ENCODE data around the gene ACTR1A.

Gene ACTR1A

DNA sequence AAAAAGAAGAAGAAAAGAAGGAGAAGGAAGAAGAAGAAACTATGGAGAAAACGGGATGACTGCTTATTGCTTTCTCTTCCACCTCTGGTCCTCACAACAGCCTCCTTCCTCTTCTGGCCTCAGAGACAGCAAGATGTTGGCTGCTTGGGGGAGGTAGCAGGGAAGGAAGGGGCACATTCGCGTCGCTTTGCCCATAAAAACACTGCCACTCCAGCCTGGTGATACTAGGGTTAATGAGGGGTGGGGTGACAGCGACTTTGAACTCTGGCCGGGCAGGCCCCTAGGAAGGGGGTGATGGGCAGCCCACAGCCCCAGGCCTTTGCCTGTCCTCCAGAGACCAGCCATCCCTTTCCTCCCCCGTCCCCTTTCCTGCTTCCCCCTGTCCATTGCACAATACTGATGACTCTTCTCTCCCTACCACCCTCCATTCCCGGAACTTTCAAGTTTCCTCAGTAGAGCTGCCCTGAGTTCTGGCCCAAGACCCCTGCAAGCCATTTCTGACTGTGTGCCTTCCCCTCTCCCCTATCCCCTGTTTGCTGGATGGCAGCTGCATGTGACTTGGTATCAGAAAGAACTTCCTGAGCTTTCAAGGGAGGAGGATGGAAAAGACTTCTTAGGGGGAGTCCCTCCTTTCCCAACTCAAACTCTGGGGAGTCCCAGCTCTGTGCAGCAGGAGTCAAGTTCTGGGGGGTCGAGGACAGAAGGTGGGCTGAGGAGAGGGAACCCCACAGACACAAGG is 67.9 kb downstream of the ACTR1A start:
- in situ Hi-C loops (cut with HindIII; ENCODE audit: low pct_ligation_motif_present, low sequenced_read_pairs), result no loop called here
- Histone ChIP-seq H3K27ac (no peak overlapping the region), H3K4me3 (ENCODE audit: low read depth, low read length) (no peak overlapping the region), H3K27me3 (replicated peaks) (no peaks in the 10 kb centered on the region), H3K36me3 (replicated peaks) (no peaks in the 10 kb centered on the region)
- TF ChIP-seq, protein P1, sequence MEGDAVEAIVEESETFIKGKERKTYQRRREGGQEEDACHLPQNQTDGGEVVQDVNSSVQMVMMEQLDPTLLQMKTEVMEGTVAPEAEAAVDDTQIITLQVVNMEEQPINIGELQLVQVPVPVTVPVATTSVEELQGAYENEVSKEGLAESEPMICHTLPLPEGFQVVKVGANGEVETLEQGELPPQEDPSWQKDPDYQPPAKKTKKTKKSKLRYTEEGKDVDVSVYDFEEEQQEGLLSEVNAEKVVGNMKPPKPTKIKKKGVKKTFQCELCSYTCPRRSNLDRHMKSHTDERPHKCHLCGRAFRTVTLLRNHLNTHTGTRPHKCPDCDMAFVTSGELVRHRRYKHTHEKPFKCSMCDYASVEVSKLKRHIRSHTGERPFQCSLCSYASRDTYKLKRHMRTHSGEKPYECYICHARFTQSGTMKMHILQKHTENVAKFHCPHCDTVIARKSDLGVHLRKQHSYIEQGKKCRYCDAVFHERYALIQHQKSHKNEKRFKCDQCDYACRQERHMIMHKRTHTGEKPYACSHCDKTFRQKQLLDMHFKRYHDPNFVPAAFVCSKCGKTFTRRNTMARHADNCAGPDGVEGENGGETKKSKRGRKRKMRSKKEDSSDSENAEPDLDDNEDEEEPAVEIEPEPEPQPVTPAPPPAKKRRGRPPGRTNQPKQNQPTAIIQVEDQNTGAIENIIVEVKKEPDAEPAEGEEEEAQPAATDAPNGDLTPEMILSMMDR (IDR thresholded peaks at IDR 0.05; ENCODE audit: low read depth, low read length, missing control alignments), result no peak
- no peak for DNase-seq

DNA sequence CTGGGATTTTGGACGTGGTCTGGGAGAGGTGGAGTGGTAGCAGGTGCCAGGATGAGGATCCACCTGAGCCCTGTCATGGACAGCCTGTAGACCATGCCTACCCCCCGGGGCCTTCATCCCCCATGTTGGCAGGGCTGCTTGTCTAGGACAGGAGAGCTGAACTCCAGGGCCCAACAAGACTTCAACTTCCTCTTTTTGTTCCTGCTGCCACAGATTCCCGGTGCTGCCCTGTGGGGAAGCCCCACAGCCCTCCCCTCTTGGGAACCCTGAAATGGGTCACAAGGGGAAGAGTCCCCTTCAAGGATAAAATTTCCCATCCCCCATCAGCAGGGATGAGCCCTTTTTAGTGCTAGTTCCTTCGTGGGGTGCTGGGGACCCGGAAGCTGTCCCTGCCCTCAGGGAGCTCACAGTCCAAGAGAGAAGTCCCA is 68.9 kb downstream of the ACTR1A start:
- no peak overlapping the region for H3K27ac ChIP-seq
- in situ Hi-C loops (cut with HindIII; ENCODE audit: low pct_ligation_motif_present, low sequenced_read_pairs), result no loop called here
- DNase-seq, result no peak
- no peaks in the 10 kb centered on the region for H3K27me3 ChIP-seq (replicated peaks)
- no peaks in the 10 kb centered on the region for H3K36me3 ChIP-seq (replicated peaks)
- TF ChIP-seq, protein P1 (IDR thresholded peaks at IDR 0.05; ENCODE audit: low read depth, low read length, missing control alignments), result no peak
- H3K4me3 ChIP-seq (ENCODE audit: low read depth, low read length), result no peak overlapping the region

DNA sequence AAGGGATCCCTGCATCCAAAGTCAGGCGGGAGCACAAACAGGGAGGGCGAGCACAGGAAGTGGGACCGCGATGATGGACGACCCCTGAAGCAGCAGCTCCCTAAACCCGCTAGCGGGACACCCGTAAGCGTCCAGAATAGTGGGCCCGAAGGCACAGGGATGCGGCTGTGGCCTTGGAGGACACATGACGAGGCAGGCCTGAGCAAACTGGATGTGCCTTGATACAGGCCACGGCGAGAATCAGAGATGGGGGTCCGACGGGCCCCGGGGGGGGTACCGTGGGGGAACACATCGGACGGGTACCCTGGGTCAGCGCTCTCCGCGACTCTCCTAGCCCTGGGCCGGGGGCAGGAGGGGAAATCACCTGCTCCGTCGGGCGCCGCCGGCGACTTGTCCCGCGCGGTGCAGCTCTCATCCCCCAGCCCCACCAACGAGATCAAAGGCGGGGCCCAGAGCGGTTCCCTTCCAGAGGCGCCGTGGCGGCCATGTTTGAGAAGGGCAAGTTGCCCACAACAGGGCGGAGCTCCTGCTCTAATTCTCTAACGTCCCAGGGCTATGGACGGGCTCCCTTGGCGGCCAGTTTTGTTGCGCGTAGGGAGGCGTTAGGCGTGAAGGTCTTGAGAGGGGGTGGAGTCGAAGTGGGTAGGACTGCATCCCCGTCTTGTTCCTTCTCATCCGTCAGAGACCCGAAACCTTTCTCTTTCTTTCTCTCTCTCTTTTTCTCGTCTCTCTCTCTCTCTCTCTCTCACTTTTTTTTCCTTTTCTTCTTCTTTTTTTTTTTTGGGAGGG is 70.2 kb downstream of the ACTR1A start, which contains the start of gene CUEDC2:
Gene CUEDC2 (minus strand): TSS at position 413 of the 789 bp plus-strand sequence. CDS start 7,386 bp downstream, outside the sequence.
- no peaks in the 10 kb centered on the region for H3K27me3 ChIP-seq (replicated peaks)
- peak within 1 kb of the TSS; percentile 52 for H3K27ac ChIP-seq
- TF ChIP-seq, protein P1 (IDR thresholded peaks at IDR 0.05; ENCODE audit: low read depth, low read length, missing control alignments), result no peak
- peak; percentile 94 for DNase-seq
- no peaks in the 10 kb centered on the region for H3K36me3 ChIP-seq (replicated peaks)
- H3K4me3 ChIP-seq (ENCODE audit: low read depth, low read length), result peak within 1 kb of the TSS; percentile 91
- in situ Hi-C loops (cut with HindIII; ENCODE audit: low pct_ligation_motif_present, low sequenced_read_pairs), result no loop called here

DNA sequence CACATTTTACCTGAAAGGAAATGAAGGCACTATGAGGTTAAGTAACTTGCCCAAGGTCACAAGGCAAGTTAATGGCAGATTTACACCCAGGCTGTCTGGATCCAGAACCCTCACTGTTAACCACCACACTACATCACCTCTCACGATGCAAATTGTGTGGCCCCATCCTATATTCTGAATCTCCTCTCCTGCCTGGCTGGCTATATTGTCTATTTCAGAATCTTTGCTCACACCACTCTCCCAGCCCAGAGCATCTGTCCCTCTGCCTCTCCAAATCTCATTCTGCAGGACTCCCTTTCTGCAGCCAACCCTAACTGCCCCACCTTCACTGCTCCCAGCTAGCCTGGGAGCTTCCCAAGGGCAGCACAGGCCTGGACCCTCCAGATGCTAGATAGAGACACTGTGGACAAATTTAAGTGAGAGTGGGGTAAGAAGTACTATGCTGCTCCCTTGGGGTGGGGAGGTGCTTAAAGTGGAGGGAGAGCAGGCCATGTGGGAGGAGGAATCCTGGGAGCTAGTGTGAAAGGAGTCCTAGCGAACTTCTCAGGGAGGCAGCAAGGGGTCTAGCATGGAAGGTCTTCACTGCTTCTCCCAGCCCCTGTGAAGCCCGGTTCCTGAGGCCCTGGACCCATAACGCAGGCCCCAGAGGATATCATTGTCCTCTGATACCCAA is 70.9 kb downstream of the ACTR1A start:
- Histone ChIP-seq H3K27me3 (replicated peaks) (no peaks in the 10 kb centered on the region), H3K36me3 (replicated peaks) (no peaks in the 10 kb centered on the region), H3K4me3 (ENCODE audit: low read depth, low read length) (peak overlapping the region; percentile 91), H3K27ac (peak overlapping the region; percentile 52)
- DNase-seq, result no peak
- in situ Hi-C loops (cut with HindIII; ENCODE audit: low pct_ligation_motif_present, low sequenced_read_pairs), result no loop called here
- TF ChIP-seq, protein P1 (IDR thresholded peaks at IDR 0.05; ENCODE audit: low read depth, low read length, missing control alignments), result peak; percentile 11

DNA sequence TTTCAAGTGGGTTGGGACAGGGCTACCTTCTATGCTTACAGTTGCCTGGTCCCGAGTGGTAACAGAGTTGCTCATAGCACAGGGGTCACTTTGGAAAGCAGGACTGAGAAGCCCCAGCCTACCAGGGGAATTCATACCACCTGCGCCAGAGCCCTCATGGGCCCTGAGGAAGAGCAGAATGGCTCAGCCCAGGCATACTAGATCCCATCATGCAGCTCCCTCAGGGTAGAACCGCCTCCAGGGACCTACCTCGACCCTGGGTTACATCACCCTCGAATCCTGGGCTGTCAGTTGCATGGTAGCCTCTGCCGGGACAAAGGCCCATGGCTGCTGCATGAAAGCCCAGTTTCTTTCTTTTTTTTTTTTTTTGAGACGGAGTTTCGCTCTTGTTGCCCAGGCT is 73.0 kb downstream of the ACTR1A start:
- no peak overlapping the region for H3K27ac ChIP-seq
- TF ChIP-seq, protein P1 (IDR thresholded peaks at IDR 0.05; ENCODE audit: low read depth, low read length, missing control alignments), result no peak
- in situ Hi-C loops (cut with HindIII; ENCODE audit: low pct_ligation_motif_present, low sequenced_read_pairs), result no loop called here
- H3K4me3 ChIP-seq (ENCODE audit: low read depth, low read length), result no peak overlapping the region
- no peaks in the 10 kb centered on the region for H3K27me3 ChIP-seq (replicated peaks)
- no peaks in the 10 kb centered on the region for H3K36me3 ChIP-seq (replicated peaks)
- DNase-seq, result no peak

Measured in brain microvascular endothelial cell (primary cell).